GM12892 (cell line): Measurements from ENCODE around the gene CRB2.

ENCODE experiments used
- POLR2A ChIP-seq: IDR thresholded peaks from 2 replicates; pipeline ENCODE4 v1.6.1; 2011; ENCODE audit warnings: low read depth, low read length, control low read depth
- TAF1 ChIP-seq: IDR thresholded peaks from 2 replicates; pipeline ENCODE4 v1.6.1; 2011; ENCODE audit warnings: low read depth, mild to moderate bottlenecking, control low read depth, low read length, borderline replicate concordance

- TF ChIP-seq POLR2A (no peak), TAF1 (no peak)
Measured at GRCh38 chr9:123327697-123328100, 28.3 kb upstream of the CRB2 start.
